Measurements from ENCODE around the gene CDC20.

Gene CDC20

GRCh38 chr1:43313771-43314170 is 45.0 kb upstream of the CDC20 start:
- Histone ChIP-seq H3K9ac (ENCODE audit: low read length) (no peak overlapping the region), H4K5ac (ENCODE audit: low read length) (no peak overlapping the region), H3K79me2 (ENCODE audit: control insufficient read depth, insufficient read depth, low read length) (no peaks in the 10 kb centered on the region), H3K18ac (ENCODE audit: low read length) (no peak overlapping the region), H3K36me3 (ENCODE audit: control insufficient read depth, insufficient read depth, low read length) (no peaks in the 10 kb centered on the region), H2BK5ac (ENCODE audit: low read length) (no peak overlapping the region), H3K56ac (ENCODE audit: low read length) (no peak overlapping the region), H3K27me3 (ENCODE audit: insufficient read depth, low read length, poor library complexity) (no peaks in the 10 kb centered on the region), H2BK15ac (replicated peaks; ENCODE audit: low read depth) (no peak overlapping the region), H3K79me1 (ENCODE audit: low read length) (no peaks in the 10 kb centered on the region), H3K4me3 (ENCODE audit: low read length) (no peak overlapping the region), H4K8ac (ENCODE audit: low read depth, low read length) (no peak overlapping the region), H3K4me1 (ENCODE audit: control insufficient read depth, low read depth, low read length) (no peaks in the 10 kb centered on the region), H2AK5ac (ENCODE audit: low read length) (no peak overlapping the region), H3K27ac (ENCODE audit: low read depth, low read length) (no peak overlapping the region), H3K4me2 (ENCODE audit: low read length) (no peak overlapping the region), H3K4ac (ENCODE audit: low read depth, low read length) (no peak overlapping the region), H2BK120ac (ENCODE audit: low read depth, low read length) (no peak overlapping the region), H3K23ac (ENCODE audit: low read length) (no peak overlapping the region)
- WGBS (ENCODE audit: extremely low coverage, insufficient coverage, low lambda C conversion rate), result no CpG with 5 or more reads among the region's 10 CpGs
- DNase-seq, result no peak

DNA sequence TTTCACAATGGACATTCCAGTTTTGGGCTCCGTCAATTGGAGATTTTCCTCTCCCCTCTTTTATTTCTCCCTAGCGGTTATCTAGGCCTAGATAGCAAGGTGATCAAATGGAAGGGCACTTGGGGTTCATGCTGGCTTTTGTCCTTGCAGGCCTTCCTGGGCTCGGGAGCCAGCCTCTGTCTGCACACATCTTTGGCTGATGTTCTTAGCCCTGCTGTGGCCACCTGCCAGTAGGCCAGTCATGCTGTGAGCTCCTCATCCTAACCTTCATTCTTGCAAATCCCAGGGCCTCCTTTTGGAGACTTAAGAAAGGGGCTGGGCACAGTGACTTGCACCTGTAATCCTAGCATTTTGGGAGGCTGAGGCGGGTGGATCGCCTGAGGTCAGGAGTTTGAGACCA is 44.5 kb upstream of the CDC20 start:
- Histone ChIP-seq H3K79me1 (ENCODE audit: low read length) (no peaks in the 10 kb centered on the region), H3K27me3 (ENCODE audit: insufficient read depth, low read length, poor library complexity) (no peaks in the 10 kb centered on the region), H3K18ac (ENCODE audit: low read length) (no peak overlapping the region), H2BK5ac (ENCODE audit: low read length) (no peak overlapping the region), H3K27ac (ENCODE audit: low read depth, low read length) (no peak overlapping the region), H3K9ac (ENCODE audit: low read length) (no peak overlapping the region), H4K5ac (ENCODE audit: low read length) (no peak overlapping the region), H3K23ac (ENCODE audit: low read length) (no peak overlapping the region), H3K36me3 (ENCODE audit: control insufficient read depth, insufficient read depth, low read length) (no peaks in the 10 kb centered on the region), H2BK15ac (replicated peaks; ENCODE audit: low read depth) (no peak overlapping the region), H2AK5ac (ENCODE audit: low read length) (no peak overlapping the region), H2BK120ac (ENCODE audit: low read depth, low read length) (no peak overlapping the region), H3K4me3 (ENCODE audit: low read length) (no peak overlapping the region), H3K79me2 (ENCODE audit: control insufficient read depth, insufficient read depth, low read length) (no peaks in the 10 kb centered on the region), H3K56ac (ENCODE audit: low read length) (no peak overlapping the region), H3K4me2 (ENCODE audit: low read length) (no peak overlapping the region), H3K4ac (ENCODE audit: low read depth, low read length) (no peak overlapping the region), H3K4me1 (ENCODE audit: control insufficient read depth, low read depth, low read length) (no peaks in the 10 kb centered on the region), H4K8ac (ENCODE audit: low read depth, low read length) (no peak overlapping the region)
- WGBS (ENCODE audit: extremely low coverage, insufficient coverage, low lambda C conversion rate), result no CpG with 5 or more reads among the region's 5 CpGs
- DNase-seq, result no peak

DNA sequence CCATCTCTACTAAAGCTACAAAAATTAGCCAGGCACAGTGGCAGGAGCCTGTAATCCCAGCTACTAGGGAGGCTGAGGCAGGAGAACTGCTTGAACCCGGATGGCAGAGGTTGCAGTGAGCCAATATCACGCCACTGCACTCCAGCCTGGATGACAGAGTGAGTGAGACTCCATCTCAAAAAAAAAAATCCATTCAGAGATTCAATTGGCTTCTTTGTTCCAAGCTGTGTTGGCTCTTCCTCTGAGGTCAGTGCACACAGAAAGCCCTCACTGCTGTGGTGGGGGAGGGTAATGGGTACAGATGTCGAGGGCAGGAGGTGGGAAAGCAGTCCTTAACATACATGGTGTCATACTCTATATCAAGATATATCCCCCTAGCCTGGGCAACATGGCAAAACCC is 43.3 kb upstream of the CDC20 start:
- H3K4me3 ChIP-seq (ENCODE audit: low read length), result no peak overlapping the region

DNA sequence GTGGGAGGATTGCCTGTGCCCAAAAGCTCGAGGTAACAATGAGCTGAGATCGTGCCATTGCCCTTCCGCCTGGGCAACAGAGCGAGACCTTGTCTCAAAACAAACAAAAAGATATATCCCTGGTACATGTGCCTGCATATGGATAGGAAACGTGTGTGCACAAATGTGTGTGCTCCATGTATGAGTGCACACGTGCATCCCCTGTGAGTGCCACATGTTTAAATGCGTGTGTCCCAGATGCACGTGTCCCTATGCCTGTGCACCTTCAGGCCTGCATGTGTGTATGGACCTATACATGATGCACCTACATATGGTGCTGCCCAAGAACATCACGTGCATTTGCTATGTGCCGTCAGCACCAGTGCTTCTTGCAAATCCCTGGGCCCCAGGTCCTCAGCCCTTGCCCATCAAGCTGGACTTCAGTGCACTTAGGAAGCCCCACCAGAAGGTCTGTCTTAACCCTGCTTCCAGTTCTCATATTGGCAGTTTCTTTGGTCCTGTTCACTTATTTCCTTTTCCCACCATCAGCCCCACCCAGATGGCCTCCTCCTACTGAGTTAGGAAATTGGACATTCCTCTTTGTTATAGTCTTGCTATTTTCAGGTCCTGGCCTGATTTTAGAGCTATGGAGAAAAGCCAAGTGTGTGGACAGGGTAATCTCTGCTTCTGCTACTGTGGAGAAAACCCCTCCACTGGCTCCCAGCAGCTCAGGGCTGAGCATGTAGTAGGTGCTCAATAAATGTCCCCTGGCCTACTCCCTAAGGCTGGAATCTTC is 42.6 kb upstream of the CDC20 start:
- no peak for DNase-seq
- Histone ChIP-seq H4K8ac (ENCODE audit: low read depth, low read length) (no peak overlapping the region), H3K18ac (ENCODE audit: low read length) (no peak overlapping the region), H3K56ac (ENCODE audit: low read length) (no peak overlapping the region), H3K4me2 (ENCODE audit: low read length) (no peak overlapping the region), H3K9ac (ENCODE audit: low read length) (no peak overlapping the region), H3K27me3 (ENCODE audit: insufficient read depth, low read length, poor library complexity) (no peaks in the 10 kb centered on the region), H2AK5ac (ENCODE audit: low read length) (no peak overlapping the region), H3K27ac (ENCODE audit: low read depth, low read length) (no peak overlapping the region), H3K4me3 (ENCODE audit: low read length) (no peak overlapping the region), H2BK15ac (replicated peaks; ENCODE audit: low read depth) (no peak overlapping the region), H3K4ac (ENCODE audit: low read depth, low read length) (no peak overlapping the region), H3K4me1 (ENCODE audit: control insufficient read depth, low read depth, low read length) (no peaks in the 10 kb centered on the region), H3K23ac (ENCODE audit: low read length) (no peak overlapping the region), H3K79me2 (ENCODE audit: control insufficient read depth, insufficient read depth, low read length) (no peaks in the 10 kb centered on the region), H2BK120ac (ENCODE audit: low read depth, low read length) (no peak overlapping the region), H2BK5ac (ENCODE audit: low read length) (no peak overlapping the region), H3K79me1 (ENCODE audit: low read length) (no peaks in the 10 kb centered on the region), H3K36me3 (ENCODE audit: control insufficient read depth, insufficient read depth, low read length) (no peaks in the 10 kb centered on the region), H4K5ac (ENCODE audit: low read length) (no peak overlapping the region)
- WGBS (ENCODE audit: extremely low coverage, insufficient coverage, low lambda C conversion rate), result no CpG with 5 or more reads among the region's 10 CpGs

More for the DNA sequence above, 43.3 kb upstream of the CDC20 start:
- no peak overlapping the region for H3K23ac ChIP-seq (ENCODE audit: low read length)
- no peak overlapping the region for H2BK5ac ChIP-seq (ENCODE audit: low read length)
- no peak overlapping the region for H3K56ac ChIP-seq (ENCODE audit: low read length)
- no peak overlapping the region for H2AK5ac ChIP-seq (ENCODE audit: low read length)
- no peak for DNase-seq
- no peaks in the 10 kb centered on the region for H3K79me1 ChIP-seq (ENCODE audit: low read length)
- H3K27me3 ChIP-seq (ENCODE audit: insufficient read depth, low read length, poor library complexity), result no peaks in the 10 kb centered on the region
- H4K8ac ChIP-seq (ENCODE audit: low read depth, low read length), result no peak overlapping the region
- H3K36me3 ChIP-seq (ENCODE audit: control insufficient read depth, insufficient read depth, low read length), result no peaks in the 10 kb centered on the region
- no peak overlapping the region for H3K27ac ChIP-seq (ENCODE audit: low read depth, low read length)
- H2BK15ac ChIP-seq (replicated peaks; ENCODE audit: low read depth), result no peak overlapping the region
- H3K4me2 ChIP-seq (ENCODE audit: low read length), result no peak overlapping the region
- H3K4me1 ChIP-seq (ENCODE audit: control insufficient read depth, low read depth, low read length), result no peaks in the 10 kb centered on the region
- no peak overlapping the region for H3K4ac ChIP-seq (ENCODE audit: low read depth, low read length)
- no peak overlapping the region for H4K5ac ChIP-seq (ENCODE audit: low read length)
- no peak overlapping the region for H2BK120ac ChIP-seq (ENCODE audit: low read depth, low read length)
- H3K18ac ChIP-seq (ENCODE audit: low read length), result no peak overlapping the region
- no peaks in the 10 kb centered on the region for H3K79me2 ChIP-seq (ENCODE audit: control insufficient read depth, insufficient read depth, low read length)
- H3K9ac ChIP-seq (ENCODE audit: low read length), result no peak overlapping the region
- WGBS (ENCODE audit: extremely low coverage, insufficient coverage, low lambda C conversion rate), result no CpG with 5 or more reads among the region's 3 CpGs

GRCh38 chr1:43316738-43317520 is 41.9 kb upstream of the CDC20 start:
- Histone ChIP-seq H3K4me1 (ENCODE audit: control insufficient read depth, low read depth, low read length) (no peaks in the 10 kb centered on the region), H3K79me2 (ENCODE audit: control insufficient read depth, insufficient read depth, low read length) (no peaks in the 10 kb centered on the region), H3K4me3 (ENCODE audit: low read length) (no peak overlapping the region), H3K4ac (ENCODE audit: low read depth, low read length) (no peak overlapping the region), H2BK120ac (ENCODE audit: low read depth, low read length) (no peak overlapping the region), H4K5ac (ENCODE audit: low read length) (no peak overlapping the region), H3K27ac (ENCODE audit: low read depth, low read length) (no peak overlapping the region), H2AK5ac (ENCODE audit: low read length) (no peak overlapping the region), H2BK15ac (replicated peaks; ENCODE audit: low read depth) (no peak overlapping the region), H3K23ac (ENCODE audit: low read length) (no peak overlapping the region), H3K56ac (ENCODE audit: low read length) (no peak overlapping the region), H3K27me3 (ENCODE audit: insufficient read depth, low read length, poor library complexity) (no peaks in the 10 kb centered on the region), H4K8ac (ENCODE audit: low read depth, low read length) (no peak overlapping the region), H3K9ac (ENCODE audit: low read length) (no peak overlapping the region), H3K36me3 (ENCODE audit: control insufficient read depth, insufficient read depth, low read length) (no peaks in the 10 kb centered on the region), H3K79me1 (ENCODE audit: low read length) (no peaks in the 10 kb centered on the region), H3K18ac (ENCODE audit: low read length) (no peak overlapping the region), H2BK5ac (ENCODE audit: low read length) (no peak overlapping the region), H3K4me2 (ENCODE audit: low read length) (no peak overlapping the region)
- no CpG with 5 or more reads among the region's 16 CpGs for WGBS (ENCODE audit: extremely low coverage, insufficient coverage, low lambda C conversion rate)
- no peak for DNase-seq

All from mesendoderm (in vitro differentiated cells).